ENCODE data around the gene PSMC6. TPM values are rescaled to one million over a fixed set of nuclear protein-coding genes. Genes with fewer than 3 reads are reported as not detected.

The PSMC6 gene
- polyA plus RNA-seq, 3 donors, result 46.9 to 64.3 (median 48.6) TPM

- peaks cover 50% of the 10 kb centered on the region for H3K79me2 ChIP-seq (ENCODE audit: insufficient read depth, low read length)
- Mint-ChIP-seq H3K9me3 (no peaks in the 10 kb centered on the region), H3K4me3 (peak overlapping the region; percentile 94 to 95)
These were observed 23.7 kb downstream of the PSMC6 start for GRCh38 chr14:52730709-52731111.

GRCh38 chr14:52733824-52734223 lies 26.8 kb downstream of the PSMC6 start:
- Histone ChIP-seq H3K36me3 (replicated peaks in 1 of 2; ENCODE audit: control insufficient read depth in 1 of 2, insufficient read depth in 2 of 2, low read length in 2 of 2) (peaks cover 2 to 17% of the 10 kb centered on the region in 2 donors), H2AFZ (ENCODE audit: insufficient read depth, low read depth, low read length, poor library complexity, severe bottlenecking) (no peak overlapping the region), H3K4me1 (ENCODE audit: control insufficient read depth in 1 of 2, insufficient read depth in 2 of 2, low read length in 2 of 2) (peaks cover 19 to 22% of the 10 kb centered on the region in 2 donors), H4K20me1 (ENCODE audit: insufficient read depth, low read length) (peaks cover 15% of the 10 kb centered on the region), H3K27ac (ENCODE audit: low read depth in 1 of 2, low read length in 2 of 2) (peak overlapping the region in 1 of 2 donors; percentile 6), H3K9me3 (replicated peaks in 1 of 2; ENCODE audit: control insufficient read depth in 1 of 2, insufficient read depth in 1 of 2, low read length in 2 of 2) (no peaks in the 10 kb centered on the region), H3K4me3 (replicated peaks in 1 of 3; ENCODE audit: low read depth in 2 of 3, low read length in 3 of 3) (no peak overlapping the region), H3K27me3 (ENCODE audit: control insufficient read depth in 2 of 2, insufficient read depth in 2 of 2, low read length in 2 of 2) (no peaks in the 10 kb centered on the region), H3K79me2 (ENCODE audit: insufficient read depth, low read length) (peaks cover 81% of the 10 kb centered on the region), H3K9ac (ENCODE audit: insufficient read depth, low read length, poor library complexity, severe bottlenecking) (no peak overlapping the region), H3K4me2 (replicated peaks; ENCODE audit: extremely low read depth, low read length, poor library complexity, severe bottlenecking) (no peak overlapping the region)
- intact Hi-C loops (cut with micrococcal nuclease), result loop anchor here (5.0 to 10.0 kb wide), 3 partner anchors 37 to 179 kb away; partner anchors contain the start of genes ERO1A (in 2 of the 2), GNPNAT1 (in 1 of the 2), GPR137C (in 1 of the 2) and TXNDC16 (in 1 of the 2)
- Mint-ChIP-seq H3K9me3 (no peaks in the 10 kb centered on the region), H3K27me3 (ENCODE audit: low read depth in 3 of 3) (no peaks in the 10 kb centered on the region), H3K4me1 (peaks cover 30% of the 10 kb centered on the region), H3K36me3 (peaks cover 27 to 28% of the 10 kb centered on the region in 2 donors), H3K4me3 (no peak overlapping the region), H3K27ac (peak overlapping the region; percentile 5 to 63 (median 39))
- WGBS (ENCODE audit: insufficient coverage), result 100% methylated on average over 3 of the region's 9 CpGs
- no peak for DNase-seq
- no peak for TF ChIP-seq CTCF (IDR thresholded peaks at IDR 0.05)

More at GRCh38 chr14:52730709-52731111, 23.7 kb downstream of the PSMC6 start:
- H3K4me1 ChIP-seq (ENCODE audit: control insufficient read depth in 1 of 2, insufficient read depth in 2 of 2, low read length in 2 of 2), result peaks cover 19 to 22% of the 10 kb centered on the region in 2 donors
- H3K4me3 ChIP-seq (replicated peaks in 1 of 3; ENCODE audit: low read depth in 2 of 3, low read length in 3 of 3), result peak overlapping the region; percentile 78 to 98 (median 94)
- H3K27me3 ChIP-seq (ENCODE audit: control insufficient read depth in 2 of 2, insufficient read depth in 2 of 2, low read length in 2 of 2), result no peaks in the 10 kb centered on the region
- intact Hi-C loops (cut with micrococcal nuclease), result loop anchor here (5.0 to 10.0 kb wide), 3 partner anchors 33 to 176 kb away; partner anchors contain the start of genes ERO1A (in 2 of the 2), GNPNAT1 (in 1 of the 2), GPR137C (in 1 of the 2) and TXNDC16 (in 1 of the 2)
- peaks cover 9% of the 10 kb centered on the region for H4K20me1 ChIP-seq (ENCODE audit: insufficient read depth, low read length)
- H3K27ac ChIP-seq (ENCODE audit: low read depth in 1 of 2, low read length in 2 of 2), result peak overlapping the region; percentile 71 to 87
- peaks cover 24 to 47% of the 10 kb centered on the region in 2 donors for H3K36me3 ChIP-seq (replicated peaks in 1 of 2; ENCODE audit: control insufficient read depth in 1 of 2, insufficient read depth in 2 of 2, low read length in 2 of 2)
- DNase-seq, result peak; percentile 18 to 41 (median 36)
- peak overlapping the region; percentile 92 for H3K9ac ChIP-seq (ENCODE audit: insufficient read depth, low read length, poor library complexity, severe bottlenecking)
- H3K36me3 Mint-ChIP-seq, result peaks cover 38 to 46% of the 10 kb centered on the region in 2 donors
- H3K4me1 Mint-ChIP-seq, result peaks cover 25% of the 10 kb centered on the region
- H3K9me3 ChIP-seq (replicated peaks in 1 of 2; ENCODE audit: control insufficient read depth in 1 of 2, insufficient read depth in 1 of 2, low read length in 2 of 2), result no peaks in the 10 kb centered on the region
- TF ChIP-seq CTCF (IDR thresholded peaks at IDR 0.05), result no peak
- 4% methylated on average over 7 of the region's 11 CpGs for WGBS (ENCODE audit: insufficient coverage)
- peak overlapping the region; percentile 88 to 96 (median 91) for H3K27ac Mint-ChIP-seq
- H3K4me2 ChIP-seq (replicated peaks; ENCODE audit: extremely low read depth, low read length, poor library complexity, severe bottlenecking), result peak overlapping the region; percentile 84
- no peaks in the 10 kb centered on the region for H3K27me3 Mint-ChIP-seq (ENCODE audit: low read depth in 3 of 3)
- peak overlapping the region; percentile 96 for H2AFZ ChIP-seq (ENCODE audit: insufficient read depth, low read depth, low read length, poor library complexity, severe bottlenecking)

Measured in CD14-positive monocyte (primary cell).